ENCODE data around the gene SLC47A1.

SLC47A1 gene

DNA sequence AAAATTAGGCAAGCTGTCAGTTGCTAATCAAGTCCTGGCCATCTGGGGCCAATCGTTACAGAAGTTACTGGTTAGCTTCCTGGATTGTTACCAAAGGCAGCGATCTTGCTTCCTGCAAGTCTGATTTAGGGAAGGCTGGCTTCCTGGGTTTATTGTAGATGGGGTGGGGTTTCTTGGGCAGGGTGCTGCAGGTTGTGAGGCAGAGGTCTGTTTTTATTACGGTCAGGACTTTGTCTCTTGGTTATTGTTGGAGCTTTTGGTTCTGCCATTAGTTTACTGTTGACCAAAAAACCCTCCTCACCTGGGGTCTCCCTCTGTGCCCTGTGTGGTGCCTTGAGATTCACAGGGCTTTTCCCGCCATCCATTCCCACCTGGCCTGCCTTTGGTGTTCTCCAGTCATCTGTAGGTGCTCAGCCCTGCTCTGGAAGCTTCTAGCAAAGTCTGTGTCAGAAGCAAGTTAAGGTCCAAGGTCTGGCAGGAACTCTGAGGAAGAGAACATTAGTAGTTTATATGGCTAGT, 36.9 kb downstream of the SLC47A1 start:
- Histone ChIP-seq H3K4me3 (replicated peaks; ENCODE audit: insufficient read depth, low read length) (no peak overlapping the region), H3K27me3 (ENCODE audit: insufficient read depth, poor library complexity, severe bottlenecking) (no peaks in the 10 kb centered on the region), H3K27ac (replicated peaks) (peak overlapping the region; percentile 54)
- TF ChIP-seq POLR2AphosphoS5 (IDR thresholded peaks at IDR 0.05; ENCODE audit: low read depth) (no peak), SPI1 (IDR thresholded peaks at IDR 0.05; ENCODE audit: borderline replicate concordance, low read depth) (no peak), GABPA (IDR thresholded peaks at IDR 0.05; ENCODE audit: low read depth) (no peak)
- TF ChIP-seq, protein P1, sequence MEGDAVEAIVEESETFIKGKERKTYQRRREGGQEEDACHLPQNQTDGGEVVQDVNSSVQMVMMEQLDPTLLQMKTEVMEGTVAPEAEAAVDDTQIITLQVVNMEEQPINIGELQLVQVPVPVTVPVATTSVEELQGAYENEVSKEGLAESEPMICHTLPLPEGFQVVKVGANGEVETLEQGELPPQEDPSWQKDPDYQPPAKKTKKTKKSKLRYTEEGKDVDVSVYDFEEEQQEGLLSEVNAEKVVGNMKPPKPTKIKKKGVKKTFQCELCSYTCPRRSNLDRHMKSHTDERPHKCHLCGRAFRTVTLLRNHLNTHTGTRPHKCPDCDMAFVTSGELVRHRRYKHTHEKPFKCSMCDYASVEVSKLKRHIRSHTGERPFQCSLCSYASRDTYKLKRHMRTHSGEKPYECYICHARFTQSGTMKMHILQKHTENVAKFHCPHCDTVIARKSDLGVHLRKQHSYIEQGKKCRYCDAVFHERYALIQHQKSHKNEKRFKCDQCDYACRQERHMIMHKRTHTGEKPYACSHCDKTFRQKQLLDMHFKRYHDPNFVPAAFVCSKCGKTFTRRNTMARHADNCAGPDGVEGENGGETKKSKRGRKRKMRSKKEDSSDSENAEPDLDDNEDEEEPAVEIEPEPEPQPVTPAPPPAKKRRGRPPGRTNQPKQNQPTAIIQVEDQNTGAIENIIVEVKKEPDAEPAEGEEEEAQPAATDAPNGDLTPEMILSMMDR (IDR thresholded peaks at IDR 0.05; ENCODE audit: insufficient read depth, low read length) = no peak
- TF ChIP-seq, protein P2, sequence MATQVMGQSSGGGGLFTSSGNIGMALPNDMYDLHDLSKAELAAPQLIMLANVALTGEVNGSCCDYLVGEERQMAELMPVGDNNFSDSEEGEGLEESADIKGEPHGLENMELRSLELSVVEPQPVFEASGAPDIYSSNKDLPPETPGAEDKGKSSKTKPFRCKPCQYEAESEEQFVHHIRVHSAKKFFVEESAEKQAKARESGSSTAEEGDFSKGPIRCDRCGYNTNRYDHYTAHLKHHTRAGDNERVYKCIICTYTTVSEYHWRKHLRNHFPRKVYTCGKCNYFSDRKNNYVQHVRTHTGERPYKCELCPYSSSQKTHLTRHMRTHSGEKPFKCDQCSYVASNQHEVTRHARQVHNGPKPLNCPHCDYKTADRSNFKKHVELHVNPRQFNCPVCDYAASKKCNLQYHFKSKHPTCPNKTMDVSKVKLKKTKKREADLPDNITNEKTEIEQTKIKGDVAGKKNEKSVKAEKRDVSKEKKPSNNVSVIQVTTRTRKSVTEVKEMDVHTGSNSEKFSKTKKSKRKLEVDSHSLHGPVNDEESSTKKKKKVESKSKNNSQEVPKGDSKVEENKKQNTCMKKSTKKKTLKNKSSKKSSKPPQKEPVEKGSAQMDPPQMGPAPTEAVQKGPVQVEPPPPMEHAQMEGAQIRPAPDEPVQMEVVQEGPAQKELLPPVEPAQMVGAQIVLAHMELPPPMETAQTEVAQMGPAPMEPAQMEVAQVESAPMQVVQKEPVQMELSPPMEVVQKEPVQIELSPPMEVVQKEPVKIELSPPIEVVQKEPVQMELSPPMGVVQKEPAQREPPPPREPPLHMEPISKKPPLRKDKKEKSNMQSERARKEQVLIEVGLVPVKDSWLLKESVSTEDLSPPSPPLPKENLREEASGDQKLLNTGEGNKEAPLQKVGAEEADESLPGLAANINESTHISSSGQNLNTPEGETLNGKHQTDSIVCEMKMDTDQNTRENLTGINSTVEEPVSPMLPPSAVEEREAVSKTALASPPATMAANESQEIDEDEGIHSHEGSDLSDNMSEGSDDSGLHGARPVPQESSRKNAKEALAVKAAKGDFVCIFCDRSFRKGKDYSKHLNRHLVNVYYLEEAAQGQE (IDR thresholded peaks at IDR 0.05; ENCODE audit: insufficient replicate concordance, low read depth) = no peak
- peak; percentile 25 to 64 for DNase-seq (ENCODE audit: low read depth in 1 of 2, low spot score in 1 of 2)

DNA sequence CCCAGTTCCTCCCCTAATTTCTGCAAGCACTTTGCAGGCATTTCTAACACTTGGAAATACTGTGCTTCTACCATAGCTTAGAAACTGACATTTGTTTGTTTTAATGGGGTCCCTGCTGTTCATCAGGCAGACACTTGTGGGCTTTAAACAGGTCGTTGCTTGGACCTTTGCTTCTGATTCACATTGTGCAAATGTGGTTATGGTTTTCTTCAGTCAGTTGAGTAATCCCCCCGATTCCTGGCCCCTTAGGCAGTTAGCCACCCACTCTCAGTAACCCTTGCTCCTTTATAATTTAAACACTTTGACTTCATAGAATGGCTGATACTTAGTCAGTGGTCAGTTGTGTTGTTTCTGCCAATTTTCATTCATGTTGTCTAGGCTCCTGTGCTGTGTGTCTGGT, 39.4 kb downstream of the SLC47A1 start:
- H3K4me3 ChIP-seq (replicated peaks; ENCODE audit: insufficient read depth, low read length) = no peak overlapping the region
- peak in 1 of 2 experiments; percentile 19 for DNase-seq (ENCODE audit: low read depth in 1 of 2, low spot score in 1 of 2)
- H3K27ac ChIP-seq (replicated peaks) = peak overlapping the region; percentile 33
- TF ChIP-seq GABPA (IDR thresholded peaks at IDR 0.05; ENCODE audit: low read depth) (no peak), POLR2AphosphoS5 (IDR thresholded peaks at IDR 0.05; ENCODE audit: low read depth) (no peak)
- H3K27me3 ChIP-seq (ENCODE audit: insufficient read depth, poor library complexity, severe bottlenecking) = no peaks in the 10 kb centered on the region

GRCh38 chr17:19574956-19575355, 41.3 kb downstream of the SLC47A1 start:
- Histone ChIP-seq H3K27ac (replicated peaks) (no peak overlapping the region), H3K4me3 (replicated peaks; ENCODE audit: insufficient read depth, low read length) (no peak overlapping the region), H3K27me3 (ENCODE audit: insufficient read depth, poor library complexity, severe bottlenecking) (no peaks in the 10 kb centered on the region)
- TF ChIP-seq GABPA (IDR thresholded peaks at IDR 0.05; ENCODE audit: low read depth) = no peak
- TF ChIP-seq, protein P2 (IDR thresholded peaks at IDR 0.05; ENCODE audit: insufficient replicate concordance, low read depth) = no peak
- TF ChIP-seq POLR2AphosphoS5 (IDR thresholded peaks at IDR 0.05; ENCODE audit: low read depth) = no peak
- TF ChIP-seq, protein P1 (IDR thresholded peaks at IDR 0.05; ENCODE audit: insufficient read depth, low read length) = no peak
- no peak for TF ChIP-seq SPI1 (IDR thresholded peaks at IDR 0.05; ENCODE audit: borderline replicate concordance, low read depth)
- DNase-seq (ENCODE audit: low read depth in 1 of 2, low spot score in 1 of 2) = no peak

DNA sequence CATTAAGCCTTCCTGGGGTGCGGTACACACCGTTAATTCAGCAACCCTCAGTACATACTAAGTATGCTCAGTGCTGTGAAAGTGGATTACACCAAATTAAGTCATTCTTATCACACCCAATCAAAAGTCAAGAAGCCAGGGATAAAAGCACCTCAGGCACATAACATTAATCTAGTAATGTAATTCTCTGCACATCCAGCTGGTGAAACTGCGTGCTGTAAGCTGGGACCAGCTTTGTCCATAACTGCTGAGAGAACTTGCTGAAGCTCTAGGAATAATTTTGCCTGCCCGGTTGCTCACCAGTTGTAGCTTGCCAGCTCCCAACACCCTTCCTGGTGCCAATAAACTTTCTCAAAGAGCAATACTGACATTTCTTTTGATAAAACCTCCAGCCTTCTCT, 44.9 kb downstream of the SLC47A1 start:
- no peak for DNase-seq (ENCODE audit: low read depth in 1 of 2, low spot score in 1 of 2)
- Histone ChIP-seq H3K27me3 (ENCODE audit: insufficient read depth, poor library complexity, severe bottlenecking) (no peaks in the 10 kb centered on the region), H3K4me3 (replicated peaks; ENCODE audit: insufficient read depth, low read length) (no peak overlapping the region), H3K27ac (replicated peaks) (no peak overlapping the region)
- TF ChIP-seq, protein P2 (IDR thresholded peaks at IDR 0.05; ENCODE audit: insufficient replicate concordance, low read depth) = no peak
- TF ChIP-seq POLR2AphosphoS5 (IDR thresholded peaks at IDR 0.05; ENCODE audit: low read depth) = no peak
- TF ChIP-seq, protein P1 (IDR thresholded peaks at IDR 0.05; ENCODE audit: insufficient read depth, low read length) = no peak
- no peak for TF ChIP-seq SPI1 (IDR thresholded peaks at IDR 0.05; ENCODE audit: borderline replicate concordance, low read depth)
- no peak for TF ChIP-seq GABPA (IDR thresholded peaks at IDR 0.05; ENCODE audit: low read depth)
